WTC11 (cell line): ENCODE results near the gene LUC7L. TPM values are rescaled to one million over a fixed set of nuclear protein-coding genes. Genes with fewer than 3 reads are reported as not detected.

Experiments
- ATAC-seq: fragments of 200-7000 bp; cut with Tn5 transposase; 2 replicates; pipeline ENCODE4 v1.10.0; 2021; ENCODE audit warnings: mild to moderate bottlenecking, moderate library complexity
- CTCF ChIA-PET: fragments of 300-600 bp; sonication (Branson Sonifier 250); formaldehyde crosslinking; loops from one replicate; lab custom pipeline; 2021; ENCODE audit warnings: antibody characterized with exemption; lab: Charles Lee
- POLR2A ChIA-PET: fragments of 350-600 bp; sonication (Branson Sonifier 250); formaldehyde crosslinking; loops from one replicate; lab custom pipeline; 2021; ENCODE audit warnings: antibody characterized with exemption; lab: Charles Lee
- DNase-seq: peaks from one replicate; pipeline ENCODE4 v3.0.0; 2021; ENCODE audit warnings: low spot score
- H3K27ac Mint-ChIP-seq: 2 replicates; pipeline ENCODE4 v1.8.0; 2021; ENCODE audit warnings: mixed read lengths
- H3K27me3 Mint-ChIP-seq: 2 replicates; pipeline ENCODE4 v1.8.0; 2021; ENCODE audit warnings: low read depth, mild to moderate bottlenecking, moderate library complexity, mixed read lengths
- H3K36me3 Mint-ChIP-seq: 2 replicates; pipeline ENCODE4 v1.8.0; 2021; ENCODE audit warnings: mixed read lengths
- H3K4me1 Mint-ChIP-seq: 2 replicates; pipeline ENCODE4 v1.8.0; 2022; ENCODE audit warnings: mixed read lengths
- H3K4me3 Mint-ChIP-seq: 2 replicates; pipeline ENCODE4 v1.8.0; 2021; ENCODE audit warnings: mild to moderate bottlenecking, moderate library complexity, mixed read lengths
- H3K9me3 Mint-ChIP-seq: 2 replicates; pipeline ENCODE4 v1.8.0; 2021; ENCODE audit warnings: mixed read lengths
- ESRRA ChIP-seq: sonication (generic); formaldehyde crosslinking; IDR thresholded peaks from 2 replicates; pipeline ENCODE4 v1.8.1; 2022; ENCODE audit warnings: mild to moderate bottlenecking, missing genetic modification reagents, borderline replicate concordance
- MXD4 ChIP-seq: fragments of 250-450 bp; sonication (Bioruptor Pico); IDR thresholded peaks from 2 replicates; pipeline ENCODE4 v1.8.0; 2021; ENCODE audit warnings: mild to moderate bottlenecking, moderate library complexity, borderline replicate concordance
- NFE2L1 ChIP-seq: sonication (generic); formaldehyde crosslinking; IDR thresholded peaks from 2 replicates; pipeline ENCODE4 v1.8.1; 2023; ENCODE audit warnings: missing genetic modification reagents
- NR1H2 ChIP-seq: sonication (generic); formaldehyde crosslinking; IDR thresholded peaks from 2 replicates; pipeline ENCODE4 v1.9.0; 2021; ENCODE audit warnings: mild to moderate bottlenecking, moderate library complexity, missing genetic modification reagents
- RORB ChIP-seq: fragments of 250-450 bp; sonication (Bioruptor Pico); IDR thresholded peaks from 2 replicates; pipeline ENCODE4 v1.9.0; 2021; ENCODE audit warnings: mild to moderate bottlenecking
- SP1 ChIP-seq: sonication (generic); formaldehyde crosslinking; conservative IDR thresholded peaks from 2 replicates; pipeline ENCODE4 v1.8.1; 2022; ENCODE audit warnings: missing genetic modification reagents
- ZBTB21 ChIP-seq: sonication (generic); formaldehyde crosslinking; IDR thresholded peaks from 2 replicates; pipeline ENCODE4 v1.8.1; 2023; ENCODE audit warnings: mild to moderate bottlenecking, missing genetic modification reagents, borderline replicate concordance
- ZNF219 ChIP-seq: sonication (generic); formaldehyde crosslinking; IDR thresholded peaks from 2 replicates; pipeline ENCODE4 v1.8.0; 2023; ENCODE audit warnings: missing genetic modification reagents, mild to moderate bottlenecking, borderline replicate concordance
- ZNF263 ChIP-seq: sonication (generic); formaldehyde crosslinking; IDR thresholded peaks from 2 replicates; pipeline ENCODE4 v1.8.1; 2022; ENCODE audit warnings: low read depth, mild to moderate bottlenecking, moderate library complexity, missing genetic modification reagents
- ZNF396 ChIP-seq: fragments of 250-450 bp; sonication (Bioruptor Pico); IDR thresholded peaks from 2 replicates; pipeline ENCODE4 v1.8.0; 2021; ENCODE audit warnings: mild to moderate bottlenecking, moderate library complexity, borderline replicate concordance
- total RNA-seq: library from RNA; stranded (reverse); gene quantifications from 3 replicates; pipeline ENCODE4 v1.2.3, GENCODE V29; 2021
- TF ChIP-seq, protein P1 (sequence below): sonication (generic); formaldehyde crosslinking; IDR thresholded peaks from 2 replicates; pipeline ENCODE4 v1.8.1; 2023; ENCODE audit warnings: mild to moderate bottlenecking, missing genetic modification reagents
- TF ChIP-seq, protein P2 (sequence below): fragments of 250-450 bp; sonication (Bioruptor Pico); conservative IDR thresholded peaks from 2 replicates; pipeline ENCODE4 v1.9.0; 2021; ENCODE audit warnings: mild to moderate bottlenecking
- TF ChIP-seq, protein P3 (sequence below): fragments of 250-450 bp; sonication (Bioruptor Pico); IDR thresholded peaks from 2 replicates; pipeline ENCODE4 v1.9.0; 2021; ENCODE audit warnings: mild to moderate bottlenecking
- TF ChIP-seq, protein P4 (sequence below): sonication (generic); formaldehyde crosslinking; IDR thresholded peaks from 2 replicates; pipeline ENCODE4 v1.8.1; 2022; ENCODE audit warnings: low read depth, missing genetic modification reagents, borderline replicate concordance
- TF ChIP-seq, protein P5 (sequence below): fragments of 250-450 bp; sonication (Bioruptor Pico); IDR thresholded peaks from 2 replicates; pipeline ENCODE4 v1.9.0; 2021; ENCODE audit warnings: mild to moderate bottlenecking
- TF ChIP-seq, protein P6 (sequence below): sonication (generic); formaldehyde crosslinking; IDR thresholded peaks from 2 replicates; pipeline ENCODE4 v1.8.1; 2023; ENCODE audit warnings: mild to moderate bottlenecking, missing genetic modification reagents, moderate library complexity
- TF ChIP-seq, protein P7 (sequence below): sonication (generic); formaldehyde crosslinking; IDR thresholded peaks from 2 replicates; pipeline ENCODE4 v1.8.1; 2022; ENCODE audit warnings: missing genetic modification reagents, borderline replicate concordance
- TF ChIP-seq, protein P8 (sequence below): sonication (generic); formaldehyde crosslinking; IDR thresholded peaks from 2 replicates; pipeline ENCODE4 v1.8.0; 2023; ENCODE audit warnings: missing genetic modification reagents, mild to moderate bottlenecking, borderline replicate concordance

Gene LUC7L
- total RNA-seq, 1 experiment from 2014 or later = 111 TPM

DNA sequence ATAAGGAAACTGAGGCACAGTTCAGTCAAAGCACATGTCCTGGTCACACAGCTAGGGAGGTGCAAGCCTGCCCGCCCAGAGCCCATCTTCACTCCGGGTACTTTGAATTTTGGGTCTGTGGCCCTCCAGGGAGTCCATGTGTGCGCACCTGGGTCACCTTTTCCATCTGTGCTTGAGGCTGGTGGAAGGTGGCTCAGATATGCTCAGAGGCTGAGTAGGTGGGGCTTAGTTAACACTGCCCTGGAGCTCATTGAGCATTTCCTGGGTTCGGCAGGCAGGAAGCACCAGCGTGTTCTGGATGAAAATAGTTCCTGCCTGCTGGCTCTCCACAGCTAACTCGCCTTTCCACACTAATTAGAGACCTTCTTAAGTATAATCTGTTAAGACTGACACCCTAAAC lies 24.6 kb upstream of the LUC7L start:
- H3K4me3 Mint-ChIP-seq = no peak overlapping the region
- TF ChIP-seq ESRRA (CRISPR knock-in tag) (no peak), ZNF396 (CRISPR knock-in tag) (no peak), RORB (no peak), NFE2L1 (no peak), MXD4 (CRISPR knock-in tag) (no peak), NR1H2 (CRISPR knock-in tag) (no peak), ZNF263 (CRISPR knock-in tag) (no peak), ZNF219 (no peak), ZBTB21 (CRISPR knock-in tag) (no peak), SP1 (CRISPR knock-in tag) (no peak)
- TF ChIP-seq, protein P1, sequence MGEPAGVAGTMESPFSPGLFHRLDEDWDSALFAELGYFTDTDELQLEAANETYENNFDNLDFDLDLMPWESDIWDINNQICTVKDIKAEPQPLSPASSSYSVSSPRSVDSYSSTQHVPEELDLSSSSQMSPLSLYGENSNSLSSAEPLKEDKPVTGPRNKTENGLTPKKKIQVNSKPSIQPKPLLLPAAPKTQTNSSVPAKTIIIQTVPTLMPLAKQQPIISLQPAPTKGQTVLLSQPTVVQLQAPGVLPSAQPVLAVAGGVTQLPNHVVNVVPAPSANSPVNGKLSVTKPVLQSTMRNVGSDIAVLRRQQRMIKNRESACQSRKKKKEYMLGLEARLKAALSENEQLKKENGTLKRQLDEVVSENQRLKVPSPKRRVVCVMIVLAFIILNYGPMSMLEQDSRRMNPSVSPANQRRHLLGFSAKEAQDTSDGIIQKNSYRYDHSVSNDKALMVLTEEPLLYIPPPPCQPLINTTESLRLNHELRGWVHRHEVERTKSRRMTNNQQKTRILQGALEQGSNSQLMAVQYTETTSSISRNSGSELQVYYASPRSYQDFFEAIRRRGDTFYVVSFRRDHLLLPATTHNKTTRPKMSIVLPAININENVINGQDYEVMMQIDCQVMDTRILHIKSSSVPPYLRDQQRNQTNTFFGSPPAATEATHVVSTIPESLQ = no peak
- TF ChIP-seq, protein P2, sequence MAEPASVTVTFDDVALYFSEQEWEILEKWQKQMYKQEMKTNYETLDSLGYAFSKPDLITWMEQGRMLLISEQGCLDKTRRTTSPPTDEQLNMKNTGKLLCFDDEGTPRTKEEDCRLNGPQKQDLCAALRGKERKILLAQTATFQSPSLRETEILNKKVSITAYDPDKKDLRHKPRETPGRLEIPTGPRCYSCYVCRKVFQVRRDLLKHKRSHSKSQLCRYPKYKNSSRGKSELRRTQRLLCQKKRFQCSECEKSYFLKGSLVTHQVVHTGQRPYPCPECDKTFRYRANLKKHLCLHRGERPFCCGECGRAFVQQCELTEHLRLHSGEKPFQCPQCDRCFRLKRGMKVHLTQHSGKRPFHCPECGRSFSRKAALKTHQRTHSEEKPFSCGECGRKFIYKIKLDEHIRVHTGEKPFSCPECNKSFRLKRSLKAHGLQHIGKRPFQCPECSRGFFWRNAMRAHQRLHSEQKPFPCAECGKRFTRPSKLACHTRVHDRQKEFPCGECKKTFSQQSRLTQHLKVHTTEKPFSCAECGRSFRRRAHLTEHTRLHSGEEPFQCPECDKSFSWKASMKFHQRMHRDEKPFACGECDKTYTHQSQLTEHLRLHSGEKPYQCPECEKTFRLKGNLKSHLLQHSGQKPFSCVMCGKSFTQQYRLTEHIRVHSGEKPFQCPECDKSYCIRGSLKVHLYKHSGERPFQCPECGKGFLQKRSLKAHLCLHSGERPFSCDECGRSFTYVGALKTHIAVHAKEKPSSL = no peak
- TF ChIP-seq, protein P3, sequence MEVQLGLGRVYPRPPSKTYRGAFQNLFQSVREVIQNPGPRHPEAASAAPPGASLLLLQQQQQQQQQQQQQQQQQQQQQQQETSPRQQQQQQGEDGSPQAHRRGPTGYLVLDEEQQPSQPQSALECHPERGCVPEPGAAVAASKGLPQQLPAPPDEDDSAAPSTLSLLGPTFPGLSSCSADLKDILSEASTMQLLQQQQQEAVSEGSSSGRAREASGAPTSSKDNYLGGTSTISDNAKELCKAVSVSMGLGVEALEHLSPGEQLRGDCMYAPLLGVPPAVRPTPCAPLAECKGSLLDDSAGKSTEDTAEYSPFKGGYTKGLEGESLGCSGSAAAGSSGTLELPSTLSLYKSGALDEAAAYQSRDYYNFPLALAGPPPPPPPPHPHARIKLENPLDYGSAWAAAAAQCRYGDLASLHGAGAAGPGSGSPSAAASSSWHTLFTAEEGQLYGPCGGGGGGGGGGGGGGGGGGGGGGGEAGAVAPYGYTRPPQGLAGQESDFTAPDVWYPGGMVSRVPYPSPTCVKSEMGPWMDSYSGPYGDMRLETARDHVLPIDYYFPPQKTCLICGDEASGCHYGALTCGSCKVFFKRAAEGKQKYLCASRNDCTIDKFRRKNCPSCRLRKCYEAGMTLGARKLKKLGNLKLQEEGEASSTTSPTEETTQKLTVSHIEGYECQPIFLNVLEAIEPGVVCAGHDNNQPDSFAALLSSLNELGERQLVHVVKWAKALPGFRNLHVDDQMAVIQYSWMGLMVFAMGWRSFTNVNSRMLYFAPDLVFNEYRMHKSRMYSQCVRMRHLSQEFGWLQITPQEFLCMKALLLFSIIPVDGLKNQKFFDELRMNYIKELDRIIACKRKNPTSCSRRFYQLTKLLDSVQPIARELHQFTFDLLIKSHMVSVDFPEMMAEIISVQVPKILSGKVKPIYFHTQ (CRISPR knock-in tag) = no peak
- TF ChIP-seq, protein P4, sequence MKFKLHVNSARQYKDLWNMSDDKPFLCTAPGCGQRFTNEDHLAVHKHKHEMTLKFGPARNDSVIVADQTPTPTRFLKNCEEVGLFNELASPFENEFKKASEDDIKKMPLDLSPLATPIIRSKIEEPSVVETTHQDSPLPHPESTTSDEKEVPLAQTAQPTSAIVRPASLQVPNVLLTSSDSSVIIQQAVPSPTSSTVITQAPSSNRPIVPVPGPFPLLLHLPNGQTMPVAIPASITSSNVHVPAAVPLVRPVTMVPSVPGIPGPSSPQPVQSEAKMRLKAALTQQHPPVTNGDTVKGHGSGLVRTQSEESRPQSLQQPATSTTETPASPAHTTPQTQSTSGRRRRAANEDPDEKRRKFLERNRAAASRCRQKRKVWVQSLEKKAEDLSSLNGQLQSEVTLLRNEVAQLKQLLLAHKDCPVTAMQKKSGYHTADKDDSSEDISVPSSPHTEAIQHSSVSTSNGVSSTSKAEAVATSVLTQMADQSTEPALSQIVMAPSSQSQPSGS (CRISPR knock-in tag) = no peak
- TF ChIP-seq, protein P5, sequence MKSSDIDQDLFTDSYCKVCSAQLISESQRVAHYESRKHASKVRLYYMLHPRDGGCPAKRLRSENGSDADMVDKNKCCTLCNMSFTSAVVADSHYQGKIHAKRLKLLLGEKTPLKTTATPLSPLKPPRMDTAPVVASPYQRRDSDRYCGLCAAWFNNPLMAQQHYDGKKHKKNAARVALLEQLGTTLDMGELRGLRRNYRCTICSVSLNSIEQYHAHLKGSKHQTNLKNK (CRISPR knock-in tag) = no peak
- TF ChIP-seq, protein P6, sequence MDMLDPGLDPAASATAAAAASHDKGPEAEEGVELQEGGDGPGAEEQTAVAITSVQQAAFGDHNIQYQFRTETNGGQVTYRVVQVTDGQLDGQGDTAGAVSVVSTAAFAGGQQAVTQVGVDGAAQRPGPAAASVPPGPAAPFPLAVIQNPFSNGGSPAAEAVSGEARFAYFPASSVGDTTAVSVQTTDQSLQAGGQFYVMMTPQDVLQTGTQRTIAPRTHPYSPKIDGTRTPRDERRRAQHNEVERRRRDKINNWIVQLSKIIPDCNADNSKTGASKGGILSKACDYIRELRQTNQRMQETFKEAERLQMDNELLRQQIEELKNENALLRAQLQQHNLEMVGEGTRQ (CRISPR knock-in tag) = no peak
- TF ChIP-seq, protein P7, sequence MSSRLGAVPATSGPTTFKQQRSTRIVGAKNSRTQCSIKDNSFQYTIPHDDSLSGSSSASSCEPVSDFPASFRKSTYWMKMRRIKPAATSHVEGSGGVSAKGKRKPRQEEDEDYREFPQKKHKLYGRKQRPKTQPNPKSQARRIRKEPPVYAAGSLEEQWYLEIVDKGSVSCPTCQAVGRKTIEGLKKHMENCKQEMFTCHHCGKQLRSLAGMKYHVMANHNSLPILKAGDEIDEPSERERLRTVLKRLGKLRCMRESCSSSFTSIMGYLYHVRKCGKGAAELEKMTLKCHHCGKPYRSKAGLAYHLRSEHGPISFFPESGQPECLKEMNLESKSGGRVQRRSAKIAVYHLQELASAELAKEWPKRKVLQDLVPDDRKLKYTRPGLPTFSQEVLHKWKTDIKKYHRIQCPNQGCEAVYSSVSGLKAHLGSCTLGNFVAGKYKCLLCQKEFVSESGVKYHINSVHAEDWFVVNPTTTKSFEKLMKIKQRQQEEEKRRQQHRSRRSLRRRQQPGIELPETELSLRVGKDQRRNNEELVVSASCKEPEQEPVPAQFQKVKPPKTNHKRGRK (CRISPR knock-in tag) = no peak
- TF ChIP-seq, protein P8, sequence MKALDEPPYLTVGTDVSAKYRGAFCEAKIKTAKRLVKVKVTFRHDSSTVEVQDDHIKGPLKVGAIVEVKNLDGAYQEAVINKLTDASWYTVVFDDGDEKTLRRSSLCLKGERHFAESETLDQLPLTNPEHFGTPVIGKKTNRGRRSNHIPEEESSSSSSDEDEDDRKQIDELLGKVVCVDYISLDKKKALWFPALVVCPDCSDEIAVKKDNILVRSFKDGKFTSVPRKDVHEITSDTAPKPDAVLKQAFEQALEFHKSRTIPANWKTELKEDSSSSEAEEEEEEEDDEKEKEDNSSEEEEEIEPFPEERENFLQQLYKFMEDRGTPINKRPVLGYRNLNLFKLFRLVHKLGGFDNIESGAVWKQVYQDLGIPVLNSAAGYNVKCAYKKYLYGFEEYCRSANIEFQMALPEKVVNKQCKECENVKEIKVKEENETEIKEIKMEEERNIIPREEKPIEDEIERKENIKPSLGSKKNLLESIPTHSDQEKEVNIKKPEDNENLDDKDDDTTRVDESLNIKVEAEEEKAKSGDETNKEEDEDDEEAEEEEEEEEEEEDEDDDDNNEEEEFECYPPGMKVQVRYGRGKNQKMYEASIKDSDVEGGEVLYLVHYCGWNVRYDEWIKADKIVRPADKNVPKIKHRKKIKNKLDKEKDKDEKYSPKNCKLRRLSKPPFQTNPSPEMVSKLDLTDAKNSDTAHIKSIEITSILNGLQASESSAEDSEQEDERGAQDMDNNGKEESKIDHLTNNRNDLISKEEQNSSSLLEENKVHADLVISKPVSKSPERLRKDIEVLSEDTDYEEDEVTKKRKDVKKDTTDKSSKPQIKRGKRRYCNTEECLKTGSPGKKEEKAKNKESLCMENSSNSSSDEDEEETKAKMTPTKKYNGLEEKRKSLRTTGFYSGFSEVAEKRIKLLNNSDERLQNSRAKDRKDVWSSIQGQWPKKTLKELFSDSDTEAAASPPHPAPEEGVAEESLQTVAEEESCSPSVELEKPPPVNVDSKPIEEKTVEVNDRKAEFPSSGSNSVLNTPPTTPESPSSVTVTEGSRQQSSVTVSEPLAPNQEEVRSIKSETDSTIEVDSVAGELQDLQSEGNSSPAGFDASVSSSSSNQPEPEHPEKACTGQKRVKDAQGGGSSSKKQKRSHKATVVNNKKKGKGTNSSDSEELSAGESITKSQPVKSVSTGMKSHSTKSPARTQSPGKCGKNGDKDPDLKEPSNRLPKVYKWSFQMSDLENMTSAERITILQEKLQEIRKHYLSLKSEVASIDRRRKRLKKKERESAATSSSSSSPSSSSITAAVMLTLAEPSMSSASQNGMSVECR (CRISPR knock-in tag) = no peak

More for the DNA sequence above, 24.6 kb upstream of the LUC7L start:
- Mint-ChIP-seq H3K9me3 (no peaks in the 10 kb centered on the region), H3K27me3 (no peaks in the 10 kb centered on the region), H3K27ac (no peak overlapping the region), H3K4me1 (no peaks in the 10 kb centered on the region), H3K36me3 (peaks cover 33% of the 10 kb centered on the region)
- ChIA-PET CTCF (interaction anchor here (0.9 kb wide), 1 partner anchor 147 kb away, joined by 4 read pairs; no protein-coding TSS in a partner anchor), POLR2A (no interaction called here)
- ATAC-seq (no peak), DNase-seq (no peak)
